COLO668 (cell line): ENCODE measurements around the gene SMIM30.

Experiments used
- DNase-seq: peaks from one replicate; lab custom pipeline; 2025; ENCODE audit not compliant: unreplicated experiment; lab: John Stamatoyannopoulos, UW

The SMIM30 gene

DNA sequence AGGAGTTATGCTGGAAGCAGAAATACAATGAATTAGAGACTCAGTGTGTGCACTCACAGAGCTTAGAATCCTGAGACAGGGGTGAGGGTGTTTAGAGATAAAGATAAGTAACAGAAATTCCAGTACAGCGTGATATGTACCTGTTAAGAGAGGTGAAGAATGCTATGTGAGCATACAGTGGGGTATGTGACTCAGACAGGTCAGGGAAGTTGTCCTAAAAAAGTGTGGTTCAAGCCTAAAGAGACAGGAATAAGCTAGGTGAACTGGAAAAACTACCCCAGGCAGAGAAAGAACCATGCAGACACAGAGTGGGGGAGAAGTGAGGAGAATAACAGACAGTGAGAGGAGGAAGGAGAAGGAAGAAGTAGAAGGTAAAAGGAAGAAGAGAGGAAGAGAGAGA lies 8.6 kb downstream of the SMIM30 start:
- DNase-seq, result no peak

DNA sequence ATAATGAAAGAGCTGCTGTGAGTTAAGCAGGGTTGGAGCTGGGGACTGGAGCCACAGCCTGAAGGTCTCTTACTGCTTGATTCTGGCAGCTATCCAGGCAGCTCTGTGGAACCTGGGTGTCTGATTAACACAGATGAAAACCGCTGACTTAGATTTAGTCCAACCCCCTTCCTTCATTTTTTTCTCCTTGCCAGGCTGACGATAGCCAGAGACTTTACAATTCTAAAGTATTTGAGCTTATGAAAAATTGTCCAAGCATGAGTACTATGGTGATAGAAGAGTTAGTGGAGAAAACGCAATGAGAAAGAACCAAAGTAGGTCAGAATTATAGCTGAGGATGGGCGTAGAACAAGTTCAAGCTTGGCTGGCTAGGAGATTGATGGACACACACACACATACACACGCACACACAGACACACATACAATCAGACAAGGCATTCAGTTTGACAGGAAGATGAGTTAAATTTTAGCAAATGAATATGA lies 18.2 kb downstream of the SMIM30 start:
- DNase-seq, result no peak

DNA sequence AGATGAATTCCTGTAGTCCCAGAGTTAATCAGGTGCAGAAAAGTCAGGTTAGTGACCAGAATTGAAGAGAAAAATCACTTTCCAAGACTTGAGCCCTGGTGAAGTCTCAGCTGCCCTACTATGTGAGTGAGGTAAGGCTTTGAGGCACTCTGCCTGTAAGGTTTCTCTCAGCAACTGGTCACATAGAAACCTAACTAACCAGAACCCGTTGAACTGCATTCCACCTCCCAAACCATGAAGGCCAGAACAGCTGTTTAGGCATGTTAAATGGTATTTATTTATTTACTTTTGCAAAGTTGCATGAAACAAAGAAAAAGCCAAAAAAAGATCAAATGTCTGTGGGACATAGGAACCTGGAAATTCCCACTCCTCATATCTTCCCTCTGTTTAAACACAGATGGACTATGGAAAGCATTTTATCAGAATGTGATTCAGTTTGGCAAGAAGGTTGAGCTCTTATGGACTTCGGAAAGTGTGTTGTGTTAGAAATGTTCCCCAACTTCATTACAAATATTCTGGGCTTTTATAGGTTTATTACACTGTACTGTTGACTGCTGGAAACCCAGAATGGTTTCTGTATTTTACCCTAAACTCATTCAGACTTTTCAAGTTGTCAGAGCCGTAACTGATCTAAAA lies 19.0 kb downstream of the SMIM30 start:
- DNase-seq, result no peak

DNA sequence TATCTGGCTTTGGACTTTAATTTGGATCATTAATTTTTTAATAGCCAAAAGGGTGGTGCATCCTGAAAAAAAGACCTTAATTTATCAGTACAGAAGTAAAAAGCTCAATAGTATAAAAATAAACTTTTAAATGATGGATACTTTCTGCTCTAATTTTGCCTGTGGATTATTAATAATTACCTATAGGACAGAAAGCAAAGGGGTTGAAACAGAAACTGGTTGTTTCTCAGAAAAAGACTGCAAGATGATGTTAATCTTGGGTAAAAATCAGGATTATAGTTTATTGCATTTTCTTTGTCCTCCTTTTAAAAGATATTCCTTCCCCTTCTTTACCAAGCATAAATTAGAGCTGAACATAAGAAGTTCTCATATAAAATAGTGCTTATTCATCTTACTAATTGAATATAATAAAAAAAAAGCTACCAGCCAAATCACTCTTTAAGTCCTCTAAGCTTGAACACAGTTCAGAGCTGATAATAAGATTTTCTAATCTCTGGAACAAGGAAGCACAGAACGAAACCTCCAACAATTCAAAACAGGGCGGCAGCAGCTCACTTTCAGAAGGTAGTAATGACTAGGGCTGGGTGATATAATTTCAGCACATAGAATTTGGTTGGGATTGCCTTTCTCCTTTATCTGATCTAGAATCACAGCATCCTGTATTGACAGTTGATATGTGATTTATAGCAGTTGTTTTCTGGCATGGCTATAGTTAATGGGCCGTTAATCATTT lies 23.7 kb downstream of the SMIM30 start:
- DNase-seq, result no peak

DNA sequence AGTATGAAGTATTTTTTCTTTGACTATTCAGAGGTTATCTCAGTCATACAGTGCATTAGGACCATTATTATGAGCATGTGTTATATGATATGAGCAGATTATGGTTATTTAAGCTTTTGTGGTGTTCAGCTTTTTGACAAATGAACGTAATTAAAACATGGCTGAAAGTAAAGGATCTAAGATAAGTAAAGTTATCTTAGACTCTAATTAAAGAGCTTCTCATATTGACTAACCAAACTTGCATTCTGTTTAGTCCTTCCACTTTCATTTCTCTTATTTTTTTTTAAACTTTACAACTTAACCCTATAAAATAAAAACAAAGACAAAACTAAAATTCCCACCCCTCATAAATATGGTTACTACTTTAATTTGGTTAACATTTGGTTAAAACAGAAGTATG lies 24.8 kb downstream of the SMIM30 start:
- DNase-seq, result no peak

DNA sequence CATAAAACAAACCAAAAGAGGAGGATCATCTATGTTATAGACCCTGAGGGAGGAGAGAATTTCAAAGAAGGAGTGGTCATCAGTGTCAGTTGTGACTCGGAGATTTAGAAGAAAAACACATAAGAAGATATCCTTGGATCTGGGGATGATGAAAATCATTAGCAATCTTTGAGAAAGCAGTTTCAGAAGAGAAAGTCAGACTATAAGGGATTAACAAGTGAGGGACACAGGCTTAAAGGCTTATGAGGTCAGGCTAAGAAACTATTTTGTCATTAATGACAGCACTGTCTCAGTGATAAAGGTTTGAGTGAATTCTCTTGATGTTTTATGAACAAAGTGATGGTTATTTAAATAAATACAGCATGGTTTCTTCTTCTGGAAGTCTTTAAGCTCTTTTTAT lies 25.6 kb downstream of the SMIM30 start:
- no peak for DNase-seq

DNA sequence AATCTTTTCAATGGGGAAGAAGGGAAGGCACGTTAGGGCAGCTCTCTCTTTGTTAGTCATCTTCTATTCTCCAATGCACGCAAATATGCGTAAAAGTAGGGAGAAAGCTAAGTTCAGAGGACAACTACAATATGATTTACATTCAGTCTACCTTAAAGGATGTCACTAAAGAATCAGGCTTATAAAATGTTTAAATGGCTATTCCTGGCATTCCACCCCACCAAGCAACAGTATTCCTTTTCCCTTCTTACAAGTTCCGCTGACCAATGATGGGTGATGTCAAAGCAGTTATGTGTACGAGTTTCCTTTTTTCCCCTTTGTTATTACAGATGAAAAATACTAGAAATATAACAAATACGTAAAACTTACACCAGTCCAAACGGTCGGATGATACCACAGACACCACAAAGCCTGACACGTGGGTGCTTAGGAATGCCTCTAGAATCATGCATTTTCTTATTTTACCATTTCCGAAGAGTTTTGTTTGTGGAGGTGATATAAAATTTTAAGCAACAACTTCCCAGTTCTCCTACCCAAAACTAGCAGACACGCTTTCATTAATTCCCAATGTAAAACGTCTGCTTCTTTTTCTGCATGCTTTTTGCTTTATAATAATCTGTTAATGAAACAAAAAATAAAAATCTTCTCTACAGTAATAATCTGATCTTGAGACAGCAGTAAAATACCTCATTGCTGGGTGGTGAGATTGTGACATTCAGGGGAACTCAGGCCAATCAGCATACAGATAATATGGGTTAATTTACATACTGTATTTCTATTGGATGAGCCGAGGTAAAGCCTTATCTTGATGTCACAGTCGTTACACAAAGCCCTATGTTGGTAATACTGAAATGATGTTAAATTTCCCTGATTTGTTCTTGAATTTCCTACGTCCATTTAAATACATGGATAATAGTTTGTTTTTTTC lies 31.0 kb downstream of the SMIM30 start:
- DNase-seq, result no peak

DNA sequence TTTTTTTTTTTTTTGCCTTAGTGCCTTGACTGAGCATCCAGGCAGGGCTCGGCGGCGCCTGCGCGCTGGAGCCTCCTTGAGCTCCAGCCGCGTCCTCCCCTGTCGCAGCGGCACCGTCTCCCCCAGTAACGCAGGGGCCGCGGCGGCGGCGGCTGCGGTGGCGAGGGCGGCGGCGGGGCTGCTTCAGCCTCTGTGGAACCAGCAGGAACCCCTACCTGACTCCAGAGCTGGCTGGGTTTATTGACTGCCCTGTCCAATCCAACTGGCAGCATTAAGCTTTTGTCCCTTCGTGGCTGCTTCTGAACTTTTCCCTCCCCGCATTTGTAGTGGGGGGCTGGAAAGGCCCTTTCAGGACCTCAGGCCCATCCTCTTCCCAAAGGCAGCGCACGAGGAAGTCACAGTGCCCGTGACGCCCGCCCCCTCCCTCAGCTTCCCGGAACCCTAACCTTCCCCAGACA lies 31.9 kb downstream of the SMIM30 start, which contains the start of gene GPR85:
Gene GPR85 (minus strand): TSS at position 397 of the 458 bp plus-strand sequence. CDS start 2,106 bp downstream, outside the sequence.
- DNase-seq, result peak; percentile 78

DNA sequence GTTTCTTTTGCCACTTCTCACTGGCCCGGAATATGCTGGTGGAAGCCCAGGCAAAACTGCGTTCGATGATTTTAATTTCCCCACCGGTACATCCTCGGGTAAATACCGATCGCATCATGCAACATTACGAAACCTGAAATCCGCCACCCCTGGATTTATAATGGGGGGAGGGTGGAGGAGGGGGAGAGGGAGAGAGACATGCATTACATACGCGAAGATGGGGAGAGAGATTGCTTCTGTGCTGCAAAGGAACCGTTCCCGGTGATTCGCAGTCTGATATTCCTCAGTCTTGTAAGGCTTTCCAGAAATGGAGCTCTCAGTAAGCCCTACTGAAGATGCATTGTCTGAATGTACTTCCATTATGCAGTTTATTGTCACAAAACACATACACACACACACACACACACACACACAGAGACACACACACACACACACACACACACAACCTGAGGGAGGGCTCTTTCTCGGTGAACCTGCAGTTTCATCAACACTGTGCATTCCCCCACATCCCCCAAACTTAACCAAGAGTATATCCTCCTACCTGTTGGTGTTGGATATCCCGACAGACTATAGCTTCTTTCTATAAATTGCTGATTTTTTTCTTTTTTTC lies 32.5 kb downstream of the SMIM30 start:
- peak; percentile 12 for DNase-seq

DNA sequence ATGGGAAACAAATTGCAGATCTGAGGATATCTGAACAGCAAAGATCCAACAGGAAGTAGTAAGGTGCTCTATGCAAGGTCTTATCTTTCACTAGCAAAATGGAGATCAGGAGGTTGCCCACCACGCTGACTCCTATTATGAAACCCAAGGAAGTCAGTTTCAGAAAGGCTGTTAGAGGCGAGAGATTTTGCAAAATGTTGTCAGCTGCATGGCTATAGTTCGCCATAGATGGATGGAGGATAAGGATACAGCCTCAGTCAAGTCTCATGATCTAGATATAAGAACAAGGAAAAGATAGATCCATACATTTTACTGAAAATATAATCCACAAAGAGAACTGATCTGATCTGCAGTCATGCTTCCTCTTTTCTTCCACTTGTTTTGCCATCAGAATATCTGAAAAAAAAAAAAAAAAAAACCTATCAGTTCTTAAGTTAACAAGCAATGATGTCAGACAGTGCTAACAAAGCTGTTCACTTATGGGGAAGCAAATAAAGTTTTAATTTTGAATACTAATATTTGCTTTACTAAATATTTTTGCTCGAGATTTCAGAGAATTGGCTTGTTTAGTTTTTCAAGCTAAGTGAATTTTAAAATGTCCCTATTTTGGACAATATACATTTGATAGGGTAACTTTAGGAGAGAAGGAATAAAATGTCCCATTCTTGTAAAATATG lies 33.7 kb downstream of the SMIM30 start:
- no peak for DNase-seq

DNA sequence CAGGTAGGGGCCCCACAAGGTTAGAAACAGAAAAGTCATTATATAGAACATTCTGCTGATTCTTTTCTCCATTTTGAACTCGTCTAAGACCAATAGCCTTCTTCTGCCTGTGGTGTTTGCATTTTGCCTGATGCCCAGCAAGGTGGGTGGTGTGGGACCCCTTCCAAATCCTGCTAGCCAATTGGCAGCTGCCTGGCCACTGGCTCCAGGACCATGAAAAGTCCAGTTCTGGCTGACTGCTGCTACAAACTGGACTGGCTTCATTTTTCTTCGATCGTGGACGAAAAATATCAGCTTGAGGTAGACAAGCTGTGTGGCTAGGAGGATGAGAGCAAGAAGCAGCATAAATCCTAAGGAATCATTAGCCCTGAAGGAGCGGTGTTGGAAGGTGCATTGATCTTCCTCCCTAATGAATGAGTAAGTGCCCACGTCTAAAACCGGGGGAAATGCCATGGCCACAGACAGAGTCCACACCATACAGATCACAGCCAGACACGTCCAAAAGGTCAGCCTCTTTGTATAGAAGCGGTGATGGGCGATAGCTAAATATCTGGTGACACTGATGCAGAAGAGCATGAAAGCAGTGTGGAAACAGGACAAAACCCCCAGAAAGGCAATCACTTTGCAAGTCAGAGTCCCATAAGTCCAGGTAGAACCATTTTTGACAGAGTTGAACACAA lies 34.4 kb downstream of the SMIM30 start:
- no peak for DNase-seq

DNA sequence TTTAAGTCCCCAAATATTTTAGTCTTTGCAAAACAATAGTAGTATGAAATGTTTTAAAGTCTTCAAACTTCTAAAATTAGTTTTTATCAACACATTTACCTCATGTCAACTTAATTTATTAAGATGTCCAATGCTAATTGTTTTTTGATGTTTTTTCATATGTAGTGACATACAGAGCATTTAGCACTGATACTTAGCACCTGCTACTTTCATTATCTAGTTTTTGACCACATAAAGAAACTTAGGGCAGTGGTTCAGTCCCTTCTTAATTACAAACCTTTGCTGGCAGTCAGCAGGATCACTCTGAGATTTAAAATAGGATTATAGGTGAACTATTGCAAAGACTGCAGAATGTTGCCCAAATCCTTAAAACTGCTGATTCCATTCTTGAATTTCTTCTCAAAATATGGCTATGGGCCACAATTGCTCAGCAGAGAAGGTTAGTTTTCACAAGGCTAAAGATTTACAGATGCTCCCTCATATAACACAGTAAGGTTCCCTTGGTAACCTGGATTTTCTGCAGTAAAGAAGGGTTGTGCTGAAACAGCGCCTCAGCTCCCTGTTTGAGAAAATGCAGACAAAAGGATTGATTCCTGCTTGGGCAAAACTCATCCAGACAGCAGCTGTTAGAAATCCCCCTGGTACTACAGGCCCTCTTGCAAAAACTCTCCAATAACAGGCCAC lies 35.1 kb downstream of the SMIM30 start:
- no peak for DNase-seq

DNA sequence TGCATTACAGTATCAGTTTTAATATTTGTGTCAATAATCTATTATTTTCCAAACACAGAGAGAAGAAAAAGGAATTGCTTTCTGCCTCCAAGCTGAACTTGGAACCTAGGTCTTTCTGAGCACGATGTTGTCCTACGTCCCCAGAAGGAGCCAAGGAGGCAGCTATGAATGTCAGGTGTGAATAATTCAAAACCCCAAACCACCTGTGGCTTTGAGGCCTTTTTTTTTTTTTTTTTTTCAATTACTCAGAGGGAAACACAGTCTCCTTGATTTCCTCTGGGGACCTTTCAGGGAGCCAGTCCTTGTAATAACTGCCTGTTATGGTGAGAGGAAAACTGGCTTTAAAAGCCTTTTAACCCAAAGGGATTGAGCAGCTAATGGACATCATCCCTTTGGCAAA lies 40.0 kb downstream of the SMIM30 start:
- no peak for DNase-seq

DNA sequence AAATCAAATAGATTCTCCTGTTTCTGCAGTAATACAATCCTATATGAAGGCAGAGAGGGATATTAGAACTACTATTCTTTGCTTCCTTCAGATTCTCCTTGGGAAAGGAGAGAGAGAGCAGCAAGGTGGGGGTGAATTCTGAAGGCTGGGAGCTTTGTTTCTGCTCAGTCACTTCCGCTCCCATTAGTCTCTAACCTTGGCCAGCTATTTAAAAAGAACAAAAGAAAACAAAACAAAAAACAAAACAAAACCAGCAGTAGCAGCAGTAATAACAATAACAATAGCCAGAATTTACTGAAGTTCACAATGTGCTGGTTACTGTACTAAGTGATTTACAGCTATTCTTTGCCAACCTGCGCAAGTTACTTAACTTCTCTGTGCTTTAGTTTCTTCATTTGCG lies 41.7 kb downstream of the SMIM30 start:
- DNase-seq, result no peak

DNA sequence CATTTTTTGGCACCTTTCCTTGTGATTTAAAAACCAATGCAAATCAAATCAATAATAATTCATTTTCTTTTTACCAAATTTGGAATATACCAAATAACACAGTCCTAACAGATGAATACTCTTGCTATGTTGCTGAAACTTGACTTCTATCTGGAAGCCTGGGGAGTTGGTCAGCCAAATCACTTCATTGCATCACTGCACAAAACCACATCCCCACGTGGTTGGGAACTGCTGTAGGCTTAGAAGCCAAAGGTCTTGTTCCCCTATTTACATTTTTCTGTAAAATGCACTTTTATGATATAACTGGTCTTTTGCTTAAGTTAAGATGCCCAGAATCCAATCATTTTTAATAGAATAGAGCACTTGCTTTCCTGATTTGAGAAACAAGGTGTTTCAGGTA lies 46.9 kb downstream of the SMIM30 start:
- DNase-seq, result no peak
